ENCODE data around the gene NFAM1. TPM values are rescaled to one million over a fixed set of nuclear protein-coding genes. Genes with fewer than 3 reads are reported as not detected.

The NFAM1 gene
- total RNA-seq, 2 donors from 2014 or later = 0.66 to 1.0 TPM

DNA sequence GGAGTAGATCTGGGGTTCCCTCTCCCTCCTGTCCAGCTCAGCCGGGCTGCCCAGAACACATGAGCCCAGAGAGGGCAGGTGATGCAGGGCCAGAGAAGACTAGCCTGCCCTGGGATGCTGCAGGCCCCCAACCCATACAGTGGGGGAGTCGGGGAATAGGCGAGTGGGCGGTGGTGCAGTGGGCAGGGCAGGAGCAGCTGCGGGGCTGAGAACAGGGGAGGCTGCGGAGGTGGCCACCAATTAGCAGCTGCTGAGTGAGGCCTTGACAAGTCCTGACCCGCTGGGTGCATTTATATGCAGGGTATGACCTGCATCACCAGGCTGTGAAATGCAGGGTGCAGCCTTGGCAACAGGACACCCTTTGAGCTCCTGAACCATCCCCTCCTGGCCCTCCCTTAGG, 43.1 kb downstream of the NFAM1 start:
- WGBS, 2 donors = 79 to 95% methylated on average over 7 of the region's 7 CpGs
- TF ChIP-seq POLR2A (IDR thresholded peaks at IDR 0.05) = no peak
- TF ChIP-seq, protein P1, sequence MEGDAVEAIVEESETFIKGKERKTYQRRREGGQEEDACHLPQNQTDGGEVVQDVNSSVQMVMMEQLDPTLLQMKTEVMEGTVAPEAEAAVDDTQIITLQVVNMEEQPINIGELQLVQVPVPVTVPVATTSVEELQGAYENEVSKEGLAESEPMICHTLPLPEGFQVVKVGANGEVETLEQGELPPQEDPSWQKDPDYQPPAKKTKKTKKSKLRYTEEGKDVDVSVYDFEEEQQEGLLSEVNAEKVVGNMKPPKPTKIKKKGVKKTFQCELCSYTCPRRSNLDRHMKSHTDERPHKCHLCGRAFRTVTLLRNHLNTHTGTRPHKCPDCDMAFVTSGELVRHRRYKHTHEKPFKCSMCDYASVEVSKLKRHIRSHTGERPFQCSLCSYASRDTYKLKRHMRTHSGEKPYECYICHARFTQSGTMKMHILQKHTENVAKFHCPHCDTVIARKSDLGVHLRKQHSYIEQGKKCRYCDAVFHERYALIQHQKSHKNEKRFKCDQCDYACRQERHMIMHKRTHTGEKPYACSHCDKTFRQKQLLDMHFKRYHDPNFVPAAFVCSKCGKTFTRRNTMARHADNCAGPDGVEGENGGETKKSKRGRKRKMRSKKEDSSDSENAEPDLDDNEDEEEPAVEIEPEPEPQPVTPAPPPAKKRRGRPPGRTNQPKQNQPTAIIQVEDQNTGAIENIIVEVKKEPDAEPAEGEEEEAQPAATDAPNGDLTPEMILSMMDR (IDR thresholded peaks at IDR 0.05) = no peak

GRCh38 chr22:42388130-42388797, 43.9 kb downstream of the NFAM1 start:
- H3K27me3 ChIP-seq = no peaks in the 10 kb centered on the region
- no peaks in the 10 kb centered on the region for H3K9me3 ChIP-seq
- intact Hi-C loops (cut with DNase I) = no loop called here
- DNase-seq (peak; percentile 23 to 60 (median 59)), ATAC-seq (no peak)
- TF ChIP-seq, protein P1 (IDR thresholded peaks at IDR 0.05) = no peak
- TF ChIP-seq POLR2A (IDR thresholded peaks at IDR 0.05) = no peak
- WGBS, 2 donors = 70 to 78% methylated on average over 14 to 15 of the region's 15 CpGs
- no peaks in the 10 kb centered on the region for H3K4me1 ChIP-seq
- H3K4me3 ChIP-seq = no peak overlapping the region
- H3K36me3 ChIP-seq (replicated peaks in 1 of 2; ENCODE audit: insufficient read depth in 1 of 2, low read depth in 2 of 2) = no peaks in the 10 kb centered on the region
- H3K27ac ChIP-seq = no peak overlapping the region

More for the DNA sequence above, 43.1 kb downstream of the NFAM1 start:
- Histone ChIP-seq H3K4me1 (no peaks in the 10 kb centered on the region), H3K36me3 (replicated peaks in 1 of 2; ENCODE audit: insufficient read depth in 1 of 2, low read depth in 2 of 2) (no peaks in the 10 kb centered on the region), H3K27me3 (no peaks in the 10 kb centered on the region), H3K4me3 (no peak overlapping the region), H3K9me3 (no peaks in the 10 kb centered on the region), H3K27ac (no peak overlapping the region)
- DNase-seq (no peak), ATAC-seq (no peak)
- intact Hi-C loops (cut with DNase I) = no loop called here

GRCh38 chr22:42387631-42388030, 44.6 kb downstream of the NFAM1 start:
- Histone ChIP-seq H3K4me1 (no peaks in the 10 kb centered on the region), H3K4me3 (no peak overlapping the region), H3K9me3 (no peaks in the 10 kb centered on the region), H3K27ac (no peak overlapping the region), H3K27me3 (no peaks in the 10 kb centered on the region), H3K36me3 (replicated peaks in 1 of 2; ENCODE audit: insufficient read depth in 1 of 2, low read depth in 2 of 2) (no peaks in the 10 kb centered on the region)
- no peak for DNase-seq
- intact Hi-C loops (cut with DNase I) = no loop called here
- WGBS, 2 donors = 47 to 71% methylated on average over 4 to 6 of the region's 6 CpGs
- TF ChIP-seq POLR2A (IDR thresholded peaks at IDR 0.05) = no peak
- TF ChIP-seq, protein P1 (IDR thresholded peaks at IDR 0.05) = no peak
- no peak for ATAC-seq

DNA sequence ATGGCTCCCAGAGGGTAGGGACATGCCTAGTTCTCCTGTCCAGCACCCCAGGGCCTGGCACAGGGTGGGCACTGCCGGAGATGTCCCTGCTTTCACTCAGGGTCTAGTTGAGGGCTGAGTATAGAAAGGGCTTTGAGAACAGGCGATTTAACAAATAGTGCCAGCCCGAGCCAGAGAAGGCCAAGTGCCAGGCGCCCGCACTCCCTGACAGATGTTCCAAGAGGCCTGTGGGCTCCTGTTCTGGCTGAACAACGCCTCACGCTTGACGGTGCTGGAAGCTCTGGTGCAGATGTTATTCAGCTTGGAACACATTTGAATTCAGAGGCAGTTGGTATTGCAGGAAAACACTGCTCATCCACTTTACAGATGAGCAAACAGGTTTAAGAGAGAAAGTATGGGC, 46.5 kb downstream of the NFAM1 start:
- no peaks in the 10 kb centered on the region for H3K9me3 ChIP-seq
- H3K27ac ChIP-seq = no peak overlapping the region
- H3K36me3 ChIP-seq (replicated peaks in 1 of 2; ENCODE audit: insufficient read depth in 1 of 2, low read depth in 2 of 2) = no peaks in the 10 kb centered on the region
- TF ChIP-seq, protein P1 (IDR thresholded peaks at IDR 0.05) = no peak
- TF ChIP-seq POLR2A (IDR thresholded peaks at IDR 0.05) = no peak
- H3K27me3 ChIP-seq = no peaks in the 10 kb centered on the region
- ATAC-seq (no peak), DNase-seq (no peak)
- no peaks in the 10 kb centered on the region for H3K4me1 ChIP-seq
- WGBS, 2 donors = 73% methylated on average over 8 of the region's 8 CpGs
- H3K4me3 ChIP-seq = no peak overlapping the region
- intact Hi-C loops (cut with DNase I) = no loop called here

- WGBS, 2 donors = 67 to 82% methylated on average over 5 of the region's 5 CpGs
- DNase-seq = no peak
- H3K36me3 ChIP-seq (replicated peaks in 1 of 2; ENCODE audit: insufficient read depth in 1 of 2, low read depth in 2 of 2) = no peaks in the 10 kb centered on the region
- no peaks in the 10 kb centered on the region for H3K9me3 ChIP-seq
- no peak for ATAC-seq
- no peaks in the 10 kb centered on the region for H3K4me1 ChIP-seq
- intact Hi-C loops (cut with DNase I) = no loop called here
- no peak overlapping the region for H3K27ac ChIP-seq
- H3K27me3 ChIP-seq = no peaks in the 10 kb centered on the region
- TF ChIP-seq POLR2A (IDR thresholded peaks at IDR 0.05) = no peak
- TF ChIP-seq, protein P1 (IDR thresholded peaks at IDR 0.05) = no peak
- H3K4me3 ChIP-seq = no peak overlapping the region
These were observed 47.7 kb downstream of the NFAM1 start for GRCh38 chr22:42384506-42384905.
